ENCODE measurements around the gene SPOCK1. TPM values are rescaled to one million over a fixed set of nuclear protein-coding genes. Genes with fewer than 3 reads are reported as not detected.

Gene SPOCK1
- total RNA-seq, 2 experiments from 2014 or later, result not detected

DNA sequence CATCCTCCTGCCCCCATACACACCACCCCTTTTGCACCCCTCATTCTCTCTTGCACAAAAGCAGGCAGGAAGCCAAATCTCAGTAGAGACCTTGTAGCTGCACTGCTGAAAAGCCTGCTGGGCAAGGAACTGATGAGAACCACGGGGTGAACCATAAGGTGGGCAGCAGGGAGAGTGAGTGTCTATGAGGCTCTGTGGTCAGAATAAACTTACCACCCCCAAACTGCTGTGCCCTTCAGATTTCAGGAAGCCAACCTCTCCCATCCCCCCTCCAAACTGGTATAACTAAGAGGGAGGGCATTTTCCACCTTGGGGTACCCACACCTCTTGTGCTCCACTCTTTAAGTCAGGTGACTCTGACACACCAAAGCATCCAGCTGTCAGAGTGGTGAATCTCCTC is 471.4 kb downstream of the SPOCK1 start:
- H3K9me3 Mint-ChIP-seq, result no peaks in the 10 kb centered on the region
- H3K4me3 Mint-ChIP-seq, result no peak overlapping the region
- ChIA-PET POLR2A (no interaction called here), CTCF (no interaction called here)
- TF ChIP-seq, protein P1, sequence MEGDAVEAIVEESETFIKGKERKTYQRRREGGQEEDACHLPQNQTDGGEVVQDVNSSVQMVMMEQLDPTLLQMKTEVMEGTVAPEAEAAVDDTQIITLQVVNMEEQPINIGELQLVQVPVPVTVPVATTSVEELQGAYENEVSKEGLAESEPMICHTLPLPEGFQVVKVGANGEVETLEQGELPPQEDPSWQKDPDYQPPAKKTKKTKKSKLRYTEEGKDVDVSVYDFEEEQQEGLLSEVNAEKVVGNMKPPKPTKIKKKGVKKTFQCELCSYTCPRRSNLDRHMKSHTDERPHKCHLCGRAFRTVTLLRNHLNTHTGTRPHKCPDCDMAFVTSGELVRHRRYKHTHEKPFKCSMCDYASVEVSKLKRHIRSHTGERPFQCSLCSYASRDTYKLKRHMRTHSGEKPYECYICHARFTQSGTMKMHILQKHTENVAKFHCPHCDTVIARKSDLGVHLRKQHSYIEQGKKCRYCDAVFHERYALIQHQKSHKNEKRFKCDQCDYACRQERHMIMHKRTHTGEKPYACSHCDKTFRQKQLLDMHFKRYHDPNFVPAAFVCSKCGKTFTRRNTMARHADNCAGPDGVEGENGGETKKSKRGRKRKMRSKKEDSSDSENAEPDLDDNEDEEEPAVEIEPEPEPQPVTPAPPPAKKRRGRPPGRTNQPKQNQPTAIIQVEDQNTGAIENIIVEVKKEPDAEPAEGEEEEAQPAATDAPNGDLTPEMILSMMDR (IDR thresholded peaks at IDR 0.05), result no peak
- DNase-seq (no peak), ATAC-seq (no peak)
- H3K36me3 Mint-ChIP-seq (ENCODE audit: low read depth), result no peaks in the 10 kb centered on the region
- H3K4me1 Mint-ChIP-seq (ENCODE audit: low read depth), result no peaks in the 10 kb centered on the region
- no peaks in the 10 kb centered on the region for H3K27me3 Mint-ChIP-seq
- no peak overlapping the region for H3K27ac Mint-ChIP-seq
- intact Hi-C loops (cut with micrococcal nuclease), result no loop called here

DNA sequence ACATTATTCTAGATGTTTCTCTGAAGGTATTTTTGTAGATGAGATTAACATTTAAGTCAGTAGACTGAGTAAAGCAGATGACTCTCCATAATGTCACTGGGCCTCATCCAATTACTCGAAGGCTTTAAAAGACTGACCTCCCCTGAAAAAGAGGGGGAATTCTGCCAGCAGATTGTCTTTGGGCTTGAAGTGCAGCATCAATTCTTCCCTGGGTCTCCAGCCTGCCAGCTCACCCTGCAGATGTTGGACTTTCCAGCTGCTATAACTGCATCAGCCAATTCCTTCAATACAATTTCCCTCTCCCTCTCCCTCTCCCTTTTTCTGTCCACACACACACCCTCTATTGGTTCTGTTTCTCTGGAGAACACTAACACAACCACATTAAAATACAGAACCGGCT is 472.8 kb downstream of the SPOCK1 start:
- ATAC-seq (no peak), DNase-seq (no peak)
- TF ChIP-seq, protein P1 (IDR thresholded peaks at IDR 0.05), result no peak
- POLR2A ChIA-PET, result no interaction called here
- intact Hi-C loops (cut with micrococcal nuclease), result no loop called here
- Mint-ChIP-seq H3K4me3 (no peak overlapping the region), H3K4me1 (ENCODE audit: low read depth) (no peaks in the 10 kb centered on the region), H3K36me3 (ENCODE audit: low read depth) (no peaks in the 10 kb centered on the region), H3K27me3 (no peaks in the 10 kb centered on the region), H3K9me3 (no peaks in the 10 kb centered on the region), H3K27ac (no peak overlapping the region)
- CTCF ChIA-PET, result no interaction called here

DNA sequence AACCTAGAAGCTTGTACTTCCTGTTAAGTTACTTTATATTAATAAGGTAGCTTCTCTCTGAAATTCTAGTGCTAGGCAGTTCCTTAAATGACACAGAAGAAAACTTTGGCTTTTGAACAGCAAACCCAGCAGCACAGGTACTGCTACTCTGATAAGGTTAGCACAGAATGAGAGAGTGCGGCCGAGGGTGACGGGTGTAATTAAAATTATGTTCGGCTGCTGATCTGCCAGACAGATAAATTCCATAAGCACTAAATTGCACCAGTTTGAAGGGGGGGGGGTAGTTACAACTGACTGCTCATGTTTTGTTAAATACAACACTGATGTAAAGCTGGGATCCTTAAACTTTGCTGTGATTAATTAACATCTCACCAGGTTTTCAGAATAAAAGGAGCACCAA is 475.1 kb downstream of the SPOCK1 start:
- Mint-ChIP-seq H3K27me3 (no peaks in the 10 kb centered on the region), H3K36me3 (ENCODE audit: low read depth) (no peaks in the 10 kb centered on the region), H3K4me3 (no peak overlapping the region), H3K27ac (no peak overlapping the region), H3K4me1 (ENCODE audit: low read depth) (no peaks in the 10 kb centered on the region), H3K9me3 (no peaks in the 10 kb centered on the region)
- TF ChIP-seq, protein P1 (IDR thresholded peaks at IDR 0.05), result no peak
- ChIA-PET CTCF (no interaction called here), POLR2A (no interaction called here)
- DNase-seq, result no peak
- intact Hi-C loops (cut with micrococcal nuclease), result no loop called here
- no peak for ATAC-seq

DNA sequence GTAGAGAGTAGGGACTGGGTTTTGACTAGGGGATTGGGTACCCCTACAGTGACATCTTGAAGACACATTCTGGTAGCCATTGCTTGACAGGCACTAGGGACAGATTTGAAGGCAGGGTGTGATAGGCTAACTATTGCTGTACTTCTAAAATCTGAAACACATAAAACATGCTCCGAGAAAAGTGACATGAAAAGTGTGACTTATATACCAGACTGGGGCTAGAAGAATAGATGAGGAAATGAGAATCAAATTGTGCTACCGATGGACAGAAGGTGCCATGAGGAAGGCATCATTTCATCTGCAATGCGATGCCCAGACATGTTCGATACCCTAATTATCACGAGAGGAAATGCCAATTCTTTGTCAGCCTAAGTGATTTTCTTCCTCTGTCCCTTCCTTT is 475.8 kb downstream of the SPOCK1 start:
- ChIA-PET POLR2A (no interaction called here), CTCF (no interaction called here)
- no peak overlapping the region for H3K27ac Mint-ChIP-seq
- TF ChIP-seq, protein P1 (IDR thresholded peaks at IDR 0.05), result no peak
- ATAC-seq (no peak), DNase-seq (no peak)
- H3K4me1 Mint-ChIP-seq (ENCODE audit: low read depth), result no peaks in the 10 kb centered on the region
- H3K9me3 Mint-ChIP-seq, result no peaks in the 10 kb centered on the region
- no peaks in the 10 kb centered on the region for H3K36me3 Mint-ChIP-seq (ENCODE audit: low read depth)
- H3K27me3 Mint-ChIP-seq, result no peaks in the 10 kb centered on the region
- no peak overlapping the region for H3K4me3 Mint-ChIP-seq
- intact Hi-C loops (cut with micrococcal nuclease), result no loop called here

DNA sequence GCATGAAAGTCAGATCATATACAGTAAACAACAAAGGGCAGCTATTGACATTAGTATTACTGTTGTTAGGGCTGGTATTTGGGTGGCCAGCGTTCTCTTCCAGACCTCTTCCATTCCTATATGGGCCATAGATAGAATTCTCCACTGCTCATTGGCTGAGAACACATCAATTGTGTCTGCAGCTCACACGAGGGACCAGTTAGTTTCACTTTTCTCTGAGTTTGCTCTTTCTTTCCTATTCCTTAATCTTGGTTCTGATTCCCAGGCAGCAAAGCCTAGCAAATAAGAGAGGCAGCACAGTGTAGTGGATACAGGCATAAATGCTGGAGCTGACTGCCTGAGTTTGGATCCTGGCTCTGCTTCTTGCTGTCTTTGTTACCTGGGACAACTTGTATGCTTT is 476.4 kb downstream of the SPOCK1 start:
- Mint-ChIP-seq H3K36me3 (ENCODE audit: low read depth) (no peaks in the 10 kb centered on the region), H3K27ac (no peak overlapping the region), H3K27me3 (no peaks in the 10 kb centered on the region), H3K4me3 (no peak overlapping the region), H3K4me1 (ENCODE audit: low read depth) (no peaks in the 10 kb centered on the region), H3K9me3 (no peaks in the 10 kb centered on the region)
- DNase-seq (no peak), ATAC-seq (no peak)
- ChIA-PET POLR2A (no interaction called here), CTCF (no interaction called here)
- intact Hi-C loops (cut with micrococcal nuclease), result no loop called here
- TF ChIP-seq, protein P1 (IDR thresholded peaks at IDR 0.05), result no peak
